Hepatocyte (in vitro differentiated cells): Measurements from ENCODE around the gene FOXE1.

Experiments
- CTCF ChIP-seq: fragments of 200-600 bp; sonication (generic); IDR thresholded peaks from 2 replicates; pipeline ENCODE4 v1.5.1; 2016; ENCODE audit warnings: antibody characterized with exemption, mild to moderate bottlenecking; ENCODE audit not compliant: poor library complexity
- EZH2 ChIP-seq: fragments of 200-600 bp; sonication (generic); IDR thresholded peaks from 2 replicates; pipeline ENCODE4 v1.6.1; 2016; ENCODE audit warnings: antibody characterized with exemption, mild to moderate bottlenecking, borderline replicate concordance

- TF ChIP-seq EZH2 (no peak), CTCF (no peak)
Measured at GRCh38 chr9:97903177-97903576, 50.2 kb downstream of the FOXE1 start.
